HG02840 (cell line): ENCODE results near the gene RRN3.
"Not testable (repeated sequence)": the region's sequence is repeated elsewhere in the genome, so short reads cannot be mapped to it uniquely, and the experiment has no call there.

ENCODE experiments used
- ATAC-seq: cut with Tn5 transposase; IDR thresholded peaks from one replicate; pipeline ENCODE4 v1.9.1; 2021; ENCODE audit warnings: mild to moderate bottlenecking, moderate library complexity, moderate number of reproducible peaks; ENCODE audit not compliant: unreplicated experiment, low FRiP score

RRN3 gene

GRCh38 chr16:15100372-15100987, 6.4 kb upstream of the RRN3 start:
- ATAC-seq: not testable (repeated sequence)

GRCh38 chr16:15099366-15099909, 5.4 kb upstream of the RRN3 start:
- not testable (repeated sequence) for ATAC-seq

GRCh38 chr16:15096583-15096972, 2.5 kb upstream of the RRN3 start:
- not testable (repeated sequence) for ATAC-seq

GRCh38 chr16:15093571-15093954, 509 bp downstream of the RRN3 start:
- ATAC-seq: peak; percentile 8

GRCh38 chr16:15090663-15091269, 3.3 kb downstream of the RRN3 start:
- not testable (repeated sequence) for ATAC-seq

- not testable (repeated sequence) for ATAC-seq
Measured at GRCh38 chr16:15082788-15083187, 11.3 kb downstream of the RRN3 start.

- ATAC-seq: not testable (repeated sequence)
Measured at GRCh38 chr16:15080883-15081282, 13.2 kb downstream of the RRN3 start.

- ATAC-seq: not testable (repeated sequence)
Measured at GRCh38 chr16:15076161-15076560, 17.9 kb downstream of the RRN3 start.

- ATAC-seq: no peak
Measured at GRCh38 chr16:15073101-15073500, 21.0 kb downstream of the RRN3 start.

GRCh38 chr16:15071916-15072769, 21.9 kb downstream of the RRN3 start:
- not testable (repeated sequence) for ATAC-seq

GRCh38 chr16:15071013-15071412, 23.1 kb downstream of the RRN3 start:
- ATAC-seq: not testable (repeated sequence)

- ATAC-seq: not testable (repeated sequence)
Measured at GRCh38 chr16:15066690-15067089, 27.4 kb downstream of the RRN3 start.

GRCh38 chr16:15065961-15066360, 28.1 kb downstream of the RRN3 start:
- ATAC-seq: not testable (repeated sequence)

- ATAC-seq: not testable (repeated sequence)
Measured at GRCh38 chr16:15062085-15062810, 31.8 kb downstream of the RRN3 start.

- ATAC-seq: no peak
Measured at GRCh38 chr16:15059324-15059723, 34.7 kb downstream of the RRN3 start.

- ATAC-seq: no peak
Measured at GRCh38 chr16:15057681-15058417, 36.2 kb downstream of the RRN3 start.

- peak; percentile 59 for ATAC-seq
Measured at GRCh38 chr16:15055141-15056053, 38.7 kb downstream of the RRN3 start.

- ATAC-seq: no peak
Measured at GRCh38 chr16:15054357-15055140, 39.5 kb downstream of the RRN3 start.
